HepG2 (cell line): ENCODE measurements around the gene SQOR. TPM values are rescaled to one million over a fixed set of nuclear protein-coding genes. Genes with fewer than 3 reads are reported as not detected.
A peak's percentile ranks its signal among the peaks of the same experiment; 100 is the strongest.

ENCODE experiments used
- ATAC-seq: fragments of 200-7000 bp; cut with Tn5 transposase; 3 replicates; pipeline ENCODE4 v1.9.1; 2020; ENCODE audit warnings: mild to moderate bottlenecking, moderate library complexity
- BruUV-seq: library from RNA; stranded (reverse); fragments of 400-500 nt; replicated peaks from 2 replicates; lab custom pipeline; 2021; lab: Mats Ljungman, UMichigan
- CTCF ChIA-PET: fragments of 300-600 bp; formaldehyde crosslinking; extraction: SDS; loops from one replicate; lab custom pipeline; 2021; ENCODE audit warnings: low total read pairs, inconsistent platforms, low intra/inter-chr PET ratio; lab: Yijun Ruan, JAX
- POLR2A ChIA-PET: fragments of 350-600 bp; sonication (Branson Sonifier 250); formaldehyde crosslinking; loops from one replicate; lab custom pipeline; 2020; ENCODE audit warnings: antibody characterized with exemption, inconsistent platforms; lab: Yijun Ruan, JAX
- DNase-seq: peaks from one replicate; pipeline ENCODE4 v3.0.0-alpha.2; 2015; ENCODE audit warnings: low spot score
- FAIRE-seq: peaks from 3 replicates; lab custom pipeline; 2011; peaks lifted over from hg19 to GRCh38; lab: Jason Lieb, UNC
- H2AFZ ChIP-seq: one replicate; pipeline ENCODE4 v1.6.1; 2011; ENCODE audit warnings: low read length, inconsistent platforms
- H3K27ac ChIP-seq: fragments of 300-600 bp; 3 replicates; pipeline ENCODE4 v1.8.0; 2011; ENCODE audit warnings: mixed run types, mild to moderate bottlenecking, mixed read lengths, low read length, inconsistent platforms; ENCODE audit not compliant: insufficient read depth; ENCODE audit errors: extremely low read length
- H3K27me3 ChIP-seq, 2 experiments: fragments of 200-600 bp in 1 of 2; 2 replicates in 1 of 2; 3 replicates in 1 of 2; pipeline versions ENCODE4 v1.6.0 to v1.8.0; 2011; ENCODE audit warnings: low read length in 2 of 2, mild to moderate bottlenecking in 2 of 2, moderate library complexity in 2 of 2, inconsistent platforms in 1 of 2; ENCODE audit not compliant: insufficient read depth in 2 of 2, control insufficient read depth in 1 of 2
- H3K36me3 ChIP-seq, 2 experiments: fragments of 200-600 bp in 1 of 2; replicated peaks in 1 of 2; 2 replicates in 1 of 2; 3 replicates in 1 of 2; pipeline versions ENCODE4 v1.5.1 to v1.8.0; 2011; ENCODE audit warnings: low read length in 2 of 2, inconsistent platforms in 1 of 2; ENCODE audit not compliant: insufficient read depth in 2 of 2, control insufficient read depth in 1 of 2
- H3K4me1 ChIP-seq: 2 replicates; pipeline ENCODE4 v1.5.1; 2012; ENCODE audit warnings: low read length, inconsistent platforms; ENCODE audit not compliant: insufficient read depth
- H3K4me2 ChIP-seq: 2 replicates; pipeline ENCODE4 v1.6.0; 2011; ENCODE audit warnings: low read depth, low read length, inconsistent platforms
- H3K4me3 ChIP-seq, 3 experiments: fragments of 200-600 bp in 1 of 3; sonication (generic), shearing (Covaris generic) in 1 of 3; replicated peaks in 1 of 3; 2 replicates each; pipeline ENCODE4 v1.5.1; 2011 to 2016; ENCODE audit warnings: low read length in 3 of 3, inconsistent platforms in 2 of 3, low read depth in 2 of 3, mild to moderate bottlenecking in 2 of 3, control low read depth in 1 of 3, mixed read lengths in 1 of 3; ENCODE audit not compliant: insufficient read depth in 1 of 3
- H3K79me2 ChIP-seq: one replicate; pipeline ENCODE4 v1.6.1; 2011; ENCODE audit warnings: low read length, inconsistent platforms; ENCODE audit not compliant: insufficient read depth
- H3K9ac ChIP-seq: 2 replicates; pipeline ENCODE4 v1.6.0; 2011; ENCODE audit warnings: mild to moderate bottlenecking, low read depth, low read length, inconsistent platforms; ENCODE audit not compliant: insufficient read depth
- H3K9me3 ChIP-seq: 2 replicates; pipeline ENCODE4 v1.5.1; 2012; ENCODE audit warnings: mild to moderate bottlenecking, low read length
- H4K20me1 ChIP-seq: 2 replicates; pipeline ENCODE4 v1.6.0; 2011; ENCODE audit warnings: inconsistent platforms, mild to moderate bottlenecking, low read length, moderate library complexity; ENCODE audit not compliant: insufficient read depth
- ATF7-NPFF ChIP-seq: sonication (generic); formaldehyde crosslinking; IDR thresholded peaks from 2 replicates; pipeline ENCODE4 v1.8.1; 2023; ENCODE audit warnings: mild to moderate bottlenecking, low read depth, missing genetic modification reagents, moderate library complexity
- ATM ChIP-seq: fragments of 450-650 bp; IDR thresholded peaks from 2 replicates; pipeline ENCODE4 v1.7.1; 2017; ENCODE audit warnings: mild to moderate bottlenecking, borderline replicate concordance
- ELF4 ChIP-seq: sonication (generic); formaldehyde crosslinking; IDR thresholded peaks from 2 replicates; pipeline ENCODE4 v1.5.0; 2020; ENCODE audit warnings: missing genetic modification reagents, mild to moderate bottlenecking, moderate library complexity, borderline replicate concordance
- ETV5 ChIP-seq: IDR thresholded peaks from 2 replicates; pipeline ENCODE4 v1.6.1; 2018; ENCODE audit warnings: missing biosample characterization, missing genetic modification reagents, inconsistent platforms, borderline replicate concordance
- HBP1 ChIP-seq: IDR thresholded peaks from 2 replicates; pipeline ENCODE4 v1.6.1; 2016; ENCODE audit warnings: low read depth, control low read depth
- JUN ChIP-seq: sonication (generic); formaldehyde crosslinking; IDR thresholded peaks from 2 replicates; pipeline ENCODE4 v1.4.0; 2020; ENCODE audit warnings: mild to moderate bottlenecking, missing genetic modification reagents
- KDM5A ChIP-seq: fragments of 200-600 bp; sonication (generic); IDR thresholded peaks from 2 replicates; pipeline ENCODE4 v1.7.0; 2018; ENCODE audit warnings: antibody characterized with exemption, mild to moderate bottlenecking, low read length, borderline replicate concordance
- KLF12 ChIP-seq: sonication (generic); formaldehyde crosslinking; IDR thresholded peaks from 2 replicates; pipeline ENCODE4 v1.4.0; 2020; ENCODE audit warnings: missing genetic modification reagents, borderline replicate concordance
- NAIF1 ChIP-seq: sonication (generic); formaldehyde crosslinking; IDR thresholded peaks from 2 replicates; pipeline ENCODE4 v1.5.0; 2020; ENCODE audit warnings: mild to moderate bottlenecking, missing genetic modification reagents, borderline replicate concordance
- NFATC3 ChIP-seq: sonication (generic); formaldehyde crosslinking; IDR thresholded peaks from 2 replicates; pipeline ENCODE4 v1.5.1; 2020; ENCODE audit warnings: mild to moderate bottlenecking, missing genetic modification reagents
- PAWR ChIP-seq: sonication (generic); formaldehyde crosslinking; IDR thresholded peaks from 2 replicates; pipeline ENCODE4 v1.4.0; 2020; ENCODE audit warnings: missing genetic modification reagents, mild to moderate bottlenecking, borderline replicate concordance
- RAD51 ChIP-seq: fragments of 450-650 bp; IDR thresholded peaks from 2 replicates; pipeline ENCODE4 v1.6.1; 2016; ENCODE audit warnings: borderline replicate concordance
- REL ChIP-seq: sonication (generic); formaldehyde crosslinking; conservative IDR thresholded peaks from 2 replicates; pipeline ENCODE4 v1.8.0; 2022; ENCODE audit warnings: mild to moderate bottlenecking, missing genetic modification reagents, moderate library complexity
- SAP130 ChIP-seq: IDR thresholded peaks from 2 replicates; pipeline ENCODE4 v1.6.1; 2016; ENCODE audit warnings: low read depth
- SIN3A ChIP-seq: IDR thresholded peaks from 2 replicates; pipeline ENCODE4 v1.6.1; 2011; ENCODE audit warnings: low read depth, mild to moderate bottlenecking, control low read depth, low read length, borderline replicate concordance
- STAG1 ChIP-seq: sonication (generic); formaldehyde crosslinking; IDR thresholded peaks from 2 replicates; pipeline ENCODE4 v1.4.0; 2020; ENCODE audit warnings: missing genetic modification reagents
- TRIM24 ChIP-seq: sonication (generic); formaldehyde crosslinking; IDR thresholded peaks from 2 replicates; pipeline ENCODE4 v1.8.0; 2022; ENCODE audit warnings: mild to moderate bottlenecking, missing genetic modification reagents
- XBP1 ChIP-seq: sonication (generic); formaldehyde crosslinking; IDR thresholded peaks from 2 replicates; pipeline ENCODE4 v1.5.0; 2020; ENCODE audit warnings: missing genetic modification reagents
- ZNF180 ChIP-seq: sonication (generic); formaldehyde crosslinking; IDR thresholded peaks from 2 replicates; pipeline ENCODE4 v1.4.0; 2020; ENCODE audit warnings: low read depth, missing genetic modification reagents, borderline replicate concordance
- ZNF205 ChIP-seq: IDR thresholded peaks from 2 replicates; pipeline ENCODE4 v1.6.1; 2018; ENCODE audit warnings: missing biosample characterization, missing genetic modification reagents
- ZNF3 ChIP-seq: IDR thresholded peaks from 2 replicates; pipeline ENCODE4 v1.7.0; 2017; ENCODE audit warnings: inconsistent platforms
- ZNF350 ChIP-seq: sonication (generic); formaldehyde crosslinking; IDR thresholded peaks from 2 replicates; pipeline ENCODE4 v1.4.0; 2020; ENCODE audit warnings: mild to moderate bottlenecking, low read depth, missing genetic modification reagents, borderline replicate concordance
- WGBS: methylation state at CpG from one replicate; pipeline ENCODE4 v1.1.6; 2017; ENCODE audit warnings: low lambda C conversion rate; 5-methylcytosine and 5-hydroxymethylcytosine counted together
- in situ Hi-C: cut with HindIII; loops from 2 replicates; pipeline ENCODE4 v1.10.0; 2017; ENCODE audit warnings: low pct_unique_long_range_greater_than_20kb; ENCODE audit not compliant: extremely low pct_ligation_motif_present
- intact Hi-C: fragments of 100-400 bp; cut with micrococcal nuclease; formaldehyde crosslinking; loops from one replicate; pipeline ENCODE4 v1.10.0; 2022; ENCODE audit not compliant: unreplicated experiment
- polyA plus RNA-seq, 8 experiments: library from polyadenylated mRNA; depleted of rRNA in 3 of 8; stranded (reverse) in 7 of 8; unstranded in 1 of 8; fragments of >200 nt; fragmentation: Illumina TruSeq in 4 of 8; extraction: Trizol in 4 of 8; gene quantifications; 2 replicates each; pipeline versions ENCODE4 v1.2.1 to v1.2.3, GENCODE V29; 2011 to 2016; ENCODE audit warnings: low read depth in 4 of 8, missing spikeins in 1 of 8, mixed read lengths in 1 of 8; ENCODE audit not compliant: insufficient read depth in 1 of 8
- total RNA-seq, 5 experiments: library from RNA; depleted of rRNA; stranded (reverse); fragments of >200 nt; fragmentation: Illumina TruSeq; extraction: Trizol; gene quantifications; 2 replicates each; pipeline ENCODE4 v1.2.3, GENCODE V29; 2016; ENCODE audit warnings: low read depth in 1 of 5
- TF ChIP-seq, protein P1 (sequence below): IDR thresholded peaks from 2 replicates; pipeline ENCODE4 v1.6.1; 2016; ENCODE audit warnings: missing genetic modification reagents, missing compliant biosample characterization

SQOR gene
- total and polyA plus RNA-seq, 2 of the 13 experiments (the other 11 are each of a cell fraction or from before 2014, with no cell fraction given) = 19.3 to 19.4 TPM

DNA sequence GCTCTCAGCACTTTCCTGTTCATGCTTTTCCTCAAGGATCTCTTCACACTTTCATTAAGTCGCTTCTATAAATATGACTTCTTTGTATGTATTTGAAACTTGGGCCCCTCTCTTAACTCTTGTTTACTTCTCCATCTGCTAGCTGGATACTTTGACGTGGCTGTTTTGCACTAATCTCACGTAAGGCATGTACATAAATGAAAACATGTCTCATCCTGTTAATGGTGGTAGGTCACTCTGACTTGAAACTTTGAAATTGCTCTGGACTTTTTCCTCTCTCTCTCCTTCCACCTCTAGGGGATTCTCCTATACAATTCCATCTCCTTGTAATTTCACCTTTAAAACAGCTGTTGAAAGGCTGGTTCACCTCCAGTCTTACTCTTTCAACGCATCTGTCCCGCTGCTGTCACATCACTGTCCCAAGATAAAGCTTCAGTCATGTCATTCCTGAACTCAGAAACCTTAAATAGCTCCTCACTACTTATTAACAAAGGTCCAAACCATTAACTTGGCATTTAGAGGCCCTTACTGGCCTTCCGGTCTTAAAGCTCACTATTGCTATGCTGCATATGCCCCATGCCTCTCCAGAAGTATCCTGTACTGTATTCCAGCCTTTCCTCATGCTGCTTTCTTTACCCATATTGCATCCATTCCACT lies 46.5 kb upstream of the SQOR start:
- DNase-seq = peak; percentile 16
- in situ Hi-C loops = loop anchor here (5.0 kb wide), 1 partner anchor 186 kb away; a partner anchor contains a TSS
- no peaks in the 10 kb centered on the region; a peak in 1 of 5 replicates for H3K27me3 ChIP-seq
- H3K4me1 ChIP-seq = peaks cover 33% of the 10 kb centered on the region
- FAIRE-seq = peak; percentile 8
- no peaks in the 10 kb centered on the region; the same call in 1 of the 2 replicates for H4K20me1 ChIP-seq
- WGBS = 2% methylated on average over 6 of the region's 6 CpGs
- intact Hi-C loops = loop anchor here (5.0 to 10.0 kb wide), 2 partner anchors 46 to 386 kb away; partner anchors contain the start of gene SQOR
- ChIA-PET CTCF (interaction anchor here (0.6 kb wide), 1 partner anchor 52 kb away, joined by 3 read pairs; no protein-coding TSS in a partner anchor), POLR2A (interaction anchor here (1.3 to 2.8 kb wide), 5 partner anchors 47 to 309 kb away, joined by 3 to 27 read pairs (median 13); partner anchors contain the start of gene SQOR)
- H3K27ac ChIP-seq = peak overlapping the region; percentile 97
- H3K79me2 ChIP-seq = peaks cover 50% of the 10 kb centered on the region
- H3K36me3 ChIP-seq = peaks cover 0 to 9% of the 10 kb centered on the region in 2 experiments; a peak in 2 of 5 replicates
- H3K4me3 ChIP-seq = peak overlapping the region; percentile 81 to 96 (median 82)
- TF ChIP-seq ZNF3 (CRISPR knock-in tag) (no peak), RAD51 (no peak), ELF4 (no peak), ZNF205 (CRISPR knock-in tag) (no peak), KDM5A (no peak), ZNF180 (CRISPR knock-in tag) (no peak), TRIM24 (CRISPR knock-in tag) (no peak), ETV5 (CRISPR knock-in tag) (0 out of 2 replicates have a peak, but pooled peaks have one; percentile 36), SAP130 (CRISPR knock-in tag) (no peak), XBP1 (CRISPR knock-in tag) (no peak), PAWR (CRISPR knock-in tag) (no peak), KLF12 (CRISPR knock-in tag) (no peak), REL (CRISPR knock-in tag) (no peak), JUN (no peak), NAIF1 (CRISPR knock-in tag) (no peak), SIN3A (0 out of 2 replicates have a peak, but pooled peaks have one; percentile 35), ATM (no peak), HBP1 (CRISPR knock-in tag) (no peak), NFATC3 (CRISPR knock-in tag) (no peak), ATF7-NPFF (CRISPR knock-in tag) (no peak), STAG1 (CRISPR knock-in tag) (no peak), ZNF350 (no peak)
- TF ChIP-seq, protein P1, sequence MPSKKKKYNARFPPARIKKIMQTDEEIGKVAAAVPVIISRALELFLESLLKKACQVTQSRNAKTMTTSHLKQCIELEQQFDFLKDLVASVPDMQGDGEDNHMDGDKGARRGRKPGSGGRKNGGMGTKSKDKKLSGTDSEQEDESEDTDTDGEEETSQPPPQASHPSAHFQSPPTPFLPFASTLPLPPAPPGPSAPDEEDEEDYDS (CRISPR knock-in tag) = peak; percentile 71
- peak overlapping the region; percentile 96 for H3K9ac ChIP-seq
- H2AFZ ChIP-seq = no peak overlapping the region
- ATAC-seq = 0 out of 3 replicates have a peak, but pooled peaks have one; percentile 3
- no peaks in the 10 kb centered on the region for H3K9me3 ChIP-seq
- H3K4me2 ChIP-seq = peak overlapping the region; percentile 91
- no TSS peak for BruUV-seq
